Stomach smooth muscle (tissue), 2 donors: ENCODE measurements around the gene CST1.
"Not testable (repeated sequence)": the region's sequence is repeated elsewhere in the genome, so short reads cannot be mapped to it uniquely, and the experiment has no call there.

Source experiments
- H3K27ac ChIP-seq: one replicate; pipeline ENCODE4 v1.7.0; 2013; ENCODE audit warnings: mild to moderate bottlenecking, low read length, inconsistent platforms
- H3K27me3 ChIP-seq, 2 donors: one replicate each; pipeline ENCODE4 v1.7.0; 2013; ENCODE audit warnings: low read length in 2 of 2; ENCODE audit not compliant: insufficient read depth in 2 of 2, control insufficient read depth in 1 of 2
- H3K36me3 ChIP-seq, 2 donors: one replicate each; pipeline ENCODE4 v1.7.0; 2013; ENCODE audit warnings: low read length in 2 of 2; ENCODE audit not compliant: control insufficient read depth in 2 of 2, insufficient read depth in 2 of 2
- H3K4me1 ChIP-seq: one replicate; pipeline ENCODE4 v1.7.0; 2013; ENCODE audit warnings: low read length; ENCODE audit not compliant: control insufficient read depth, insufficient read depth
- H3K4me3 ChIP-seq, 2 donors: one replicate each; pipeline ENCODE4 v1.7.0; 2013; ENCODE audit warnings: low read length in 2 of 2
- H3K9ac ChIP-seq, 2 donors: one replicate each; pipeline ENCODE4 v1.7.0; 2013; ENCODE audit warnings: low read length in 2 of 2, mild to moderate bottlenecking in 1 of 2
- H3K9me3 ChIP-seq, 2 donors: one replicate each; pipeline ENCODE4 v1.7.0; 2013; ENCODE audit warnings: low read length in 2 of 2; ENCODE audit not compliant: control insufficient read depth in 2 of 2
- donor health status: healthy.
- donor health status: Pancreatic carcinoma.

The CST1 gene

DNA sequence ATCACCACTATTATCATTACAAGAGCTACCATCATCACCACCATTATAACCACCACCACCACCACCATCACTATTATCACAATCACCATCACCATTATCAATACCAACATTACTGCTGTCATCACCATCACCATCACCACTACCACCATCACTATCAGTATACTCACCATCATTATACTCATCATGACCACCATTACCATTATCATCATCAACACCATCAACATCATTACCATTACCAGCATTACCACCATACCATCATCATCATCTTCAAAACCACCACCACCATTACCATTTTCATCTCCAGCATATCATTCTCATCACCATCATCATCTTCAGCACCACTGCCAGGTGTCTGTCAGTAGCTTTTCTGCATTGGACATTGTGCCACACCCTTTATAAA is 39.0 kb downstream of the CST1 start:
- not testable (repeated sequence) for H3K36me3 ChIP-seq, H3K27me3 ChIP-seq, H3K9ac ChIP-seq, H3K27ac ChIP-seq, H3K4me1 ChIP-seq, H3K4me3 ChIP-seq, H3K9me3 ChIP-seq

DNA sequence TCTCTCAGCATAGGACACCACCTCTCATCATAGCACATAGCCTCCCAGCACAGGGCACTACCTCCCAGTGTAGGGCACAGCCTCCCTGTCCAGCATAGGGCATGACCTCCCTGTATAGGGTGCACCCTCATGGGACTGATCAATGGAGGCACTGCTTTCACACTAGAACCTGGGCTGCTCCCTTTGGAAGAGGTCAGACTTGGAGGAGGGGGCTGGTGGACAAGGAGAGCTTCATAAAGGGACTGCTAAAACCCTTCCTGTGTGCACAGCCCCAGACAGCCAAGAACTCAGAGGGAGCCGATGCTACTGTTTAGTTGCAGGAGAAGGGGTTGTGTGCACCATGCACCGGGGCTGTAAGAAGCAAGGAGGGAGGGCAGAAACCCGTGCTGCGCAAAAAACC is 40.0 kb downstream of the CST1 start:
- no peaks in the 10 kb centered on the region for H3K27me3 ChIP-seq
- H3K4me1 ChIP-seq, result no peaks in the 10 kb centered on the region
- no peak overlapping the region for H3K4me3 ChIP-seq
- no peaks in the 10 kb centered on the region for H3K36me3 ChIP-seq
- H3K27ac ChIP-seq, result no peak overlapping the region
- H3K9ac ChIP-seq, result no peak overlapping the region
- H3K9me3 ChIP-seq, result no peaks in the 10 kb centered on the region

- no peak overlapping the region for H3K4me3 ChIP-seq
- H3K9ac ChIP-seq, result no peak overlapping the region
- H3K4me1 ChIP-seq, result no peaks in the 10 kb centered on the region
- H3K27me3 ChIP-seq, result peaks cover 0 to 3% of the 10 kb centered on the region in 2 donors
- H3K27ac ChIP-seq, result no peak overlapping the region
- H3K9me3 ChIP-seq, result no peaks in the 10 kb centered on the region
- H3K36me3 ChIP-seq, result no peaks in the 10 kb centered on the region
Measured at GRCh38 chr20:23705895-23706294, 44.8 kb downstream of the CST1 start.

- no peak overlapping the region for H3K4me3 ChIP-seq
- no peaks in the 10 kb centered on the region for H3K36me3 ChIP-seq
- peaks cover 0 to 3% of the 10 kb centered on the region in 2 donors for H3K27me3 ChIP-seq
- H3K27ac ChIP-seq, result no peak overlapping the region
- H3K9ac ChIP-seq, result no peak overlapping the region
- no peaks in the 10 kb centered on the region for H3K4me1 ChIP-seq
- no peaks in the 10 kb centered on the region for H3K9me3 ChIP-seq
Measured at GRCh38 chr20:23702021-23702420, 48.7 kb downstream of the CST1 start.

- Histone ChIP-seq H3K36me3 (no peaks in the 10 kb centered on the region), H3K9ac (no peak overlapping the region), H3K27me3 (peaks cover 0 to 3% of the 10 kb centered on the region in 2 donors), H3K27ac (no peak overlapping the region), H3K9me3 (no peaks in the 10 kb centered on the region), H3K4me1 (no peaks in the 10 kb centered on the region), H3K4me3 (no peak overlapping the region)
Measured at GRCh38 chr20:23700931-23701330, 49.8 kb downstream of the CST1 start.

DNA sequence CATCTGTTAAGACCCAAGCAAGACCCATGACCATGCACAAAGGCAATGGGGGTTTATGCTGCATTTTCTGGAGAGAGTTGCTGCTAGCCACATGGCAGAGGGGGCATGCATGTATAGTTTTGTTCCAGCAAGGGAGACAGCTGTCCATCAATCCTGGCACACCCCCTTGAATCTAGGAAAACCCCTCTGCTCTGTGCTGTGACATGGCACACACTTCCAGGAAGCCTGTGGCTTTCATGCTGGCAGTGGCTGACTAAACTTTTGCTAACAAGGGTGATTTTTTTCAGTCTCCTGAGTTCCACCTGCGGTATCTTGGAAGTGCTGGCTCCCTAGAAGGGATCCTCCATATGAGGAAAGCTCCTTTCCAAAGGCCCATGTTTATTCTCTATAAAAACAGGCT is 52.8 kb downstream of the CST1 start:
- Histone ChIP-seq H3K36me3 (no peaks in the 10 kb centered on the region), H3K4me1 (no peaks in the 10 kb centered on the region), H3K9me3 (no peaks in the 10 kb centered on the region), H3K9ac (no peak overlapping the region), H3K27me3 (peaks cover 0 to 3% of the 10 kb centered on the region in 2 donors), H3K27ac (no peak overlapping the region), H3K4me3 (no peak overlapping the region)
